HCT116 (cell line): Measurements from ENCODE around the gene OXT. TPM values are rescaled to one million over a fixed set of nuclear protein-coding genes. Genes with fewer than 3 reads are reported as not detected.

Experiments used
- ATAC-seq: fragments of 200-7000 bp; cut with Tn5 transposase; 2 replicates; pipeline ENCODE4 v1.9.1; 2020; ENCODE audit warnings: mild to moderate bottlenecking, moderate library complexity
- BruUV-seq: library from RNA; stranded (reverse); fragments of 400-500 nt; replicated peaks from 2 replicates; lab custom pipeline; 2021; lab: Mats Ljungman, UMichigan
- CTCF ChIA-PET: fragments of 300-600 bp; sonication (Branson Sonifier 250); formaldehyde crosslinking; loops from one replicate; lab custom pipeline; 2021; ENCODE audit warnings: antibody characterized with exemption; lab: Charles Lee
- POLR2A ChIA-PET: fragments of 300-600, 350-600 bp; sonication (Branson Sonifier 250); formaldehyde crosslinking; loops from one replicate; lab custom pipeline; 2021; ENCODE audit warnings: antibody characterized with exemption; lab: Charles Lee
- RAD21 ChIA-PET, 2 experiments: fragments of 300-600 bp; sonication (Branson Sonifier 250); formaldehyde crosslinking; loops; one replicate each; lab custom pipeline; 2023; ENCODE audit warnings: low total read pairs in 2 of 2; ENCODE audit not compliant: uncharacterized antibody in 2 of 2, unreplicated experiment in 2 of 2, low non-redundant PET in 1 of 2; lab: Charles Lee
- DNase-seq: peaks from one replicate; pipeline ENCODE4 v3.0.0-alpha.2; 2010; ENCODE audit warnings: low read depth, low spot score
- H2AFZ ChIP-seq: fragments of 200-600 bp; shearing (Covaris generic), sonication (generic); 2 replicates; pipeline ENCODE4 v1.6.1; 2017; ENCODE audit warnings: low read depth, mixed run types, mixed read lengths, antibody characterized with exemption, low read length; ENCODE audit not compliant: poor library complexity, severe bottlenecking
- H3K27ac ChIP-seq: 2 replicates; pipeline ENCODE4 v1.5.1; 2012; ENCODE audit warnings: low read depth, low read length
- H3K27me3 ChIP-seq: fragments of 200-600 bp; sonication (generic); 2 replicates; pipeline ENCODE4 v1.6.1; 2016; ENCODE audit warnings: mixed run types, low read length, mixed read lengths; ENCODE audit not compliant: insufficient read depth
- H3K36me3 ChIP-seq, 2 experiments: fragments of 200-500 bp in 1 of 2; fragments of 200-600 bp in 1 of 2; sonication (Bioruptor generic) in 1 of 2; sonication (generic) in 1 of 2; 2 replicates each; pipeline versions ENCODE4 v1.5.1 to v1.6.1; 2014 to 2016; ENCODE audit warnings: low read length in 2 of 2, inconsistent platforms in 1 of 2, mixed read lengths in 1 of 2, mixed run types in 1 of 2; ENCODE audit not compliant: insufficient read depth in 2 of 2, control insufficient read depth in 1 of 2
- H3K4me1 ChIP-seq, 2 experiments: fragments of 200-600 bp in 1 of 2; sonication (generic) in 1 of 2; 2 replicates each; pipeline versions ENCODE4 v1.5.1 to v1.6.1; 2012 to 2017; ENCODE audit warnings: low read length in 2 of 2, inconsistent platforms in 1 of 2, mild to moderate bottlenecking in 1 of 2, mixed read lengths in 1 of 2, mixed run types in 1 of 2, moderate library complexity in 1 of 2; ENCODE audit not compliant: insufficient read depth in 2 of 2, control insufficient read depth in 1 of 2
- H3K4me2 ChIP-seq: fragments of 200-600 bp; sonication (generic); 2 replicates; pipeline ENCODE4 v1.6.1; 2017; ENCODE audit warnings: mixed run types, low read length, mixed read lengths
- H3K4me3 ChIP-seq, 2 experiments: fragments of 200-600 bp in 1 of 2; sonication (generic) in 1 of 2; replicated peaks in 1 of 2; 2 replicates each; pipeline ENCODE4 v1.5.1; 2011 to 2016; ENCODE audit warnings: low read length in 2 of 2, control low read depth in 1 of 2, low read depth in 1 of 2, mild to moderate bottlenecking in 1 of 2, mixed read lengths in 1 of 2, mixed run types in 1 of 2
- H3K79me2 ChIP-seq: fragments of 200-600 bp; sonication (generic); 2 replicates; pipeline ENCODE4 v1.6.1; 2017; ENCODE audit warnings: mild to moderate bottlenecking, mixed run types, low read length, moderate library complexity, mixed read lengths; ENCODE audit not compliant: insufficient read depth
- H3K9ac ChIP-seq: fragments of 200-600 bp; sonication (generic); 2 replicates; pipeline ENCODE4 v1.6.1; 2016; ENCODE audit warnings: low read length, mixed read lengths
- H3K9me2 ChIP-seq: fragments of 200-600 bp; sonication (generic), shearing (Covaris generic); 2 replicates; pipeline ENCODE4 v1.6.1; 2017; ENCODE audit warnings: mixed run types, mild to moderate bottlenecking, moderate library complexity; ENCODE audit not compliant: insufficient read depth
- H3K9me3 ChIP-seq, 2 experiments: fragments of 200-500 bp in 1 of 2; fragments of 200-600 bp in 1 of 2; sonication (Bioruptor generic) in 1 of 2; sonication (generic) in 1 of 2; 2 replicates each; pipeline ENCODE4 v1.6.1; 2014 to 2017; ENCODE audit warnings: low read length in 2 of 2, mixed read lengths in 2 of 2, inconsistent platforms in 1 of 2, low read depth in 1 of 2, mild to moderate bottlenecking in 1 of 2, mixed run types in 1 of 2, moderate library complexity in 1 of 2; ENCODE audit not compliant: control insufficient read depth in 1 of 2, insufficient read depth in 1 of 2
- H4K20me1 ChIP-seq: fragments of 200-600 bp; sonication (generic), shearing (Covaris generic); 2 replicates; pipeline ENCODE4 v1.6.1; 2017; ENCODE audit warnings: mixed run types, mild to moderate bottlenecking, moderate library complexity; ENCODE audit not compliant: insufficient read depth
- CBX3 ChIP-seq: IDR thresholded peaks from 2 replicates; pipeline ENCODE4 v1.6.1; 2012; ENCODE audit warnings: low read depth
- CEBPB ChIP-seq: IDR thresholded peaks from 2 replicates; pipeline ENCODE4 v1.6.1; 2012; ENCODE audit warnings: low read depth
- EGR1 ChIP-seq: IDR thresholded peaks from 2 replicates; pipeline ENCODE4 v1.6.1; 2012; ENCODE audit warnings: low read depth
- ELF1 ChIP-seq: IDR thresholded peaks from 2 replicates; pipeline ENCODE4 v1.6.1; 2012; ENCODE audit warnings: low read depth, borderline replicate concordance
- EZH2 ChIP-seq: fragments of 200-600 bp; sonication (generic); IDR thresholded peaks from 2 replicates; pipeline ENCODE4 v1.6.1; 2017; ENCODE audit warnings: antibody characterized with exemption, mixed run types
- EZH2phosphoT487 ChIP-seq: fragments of 200-600 bp; IDR thresholded peaks from 2 replicates; pipeline ENCODE4 v1.6.1; 2018; ENCODE audit warnings: antibody characterized with exemption, borderline replicate concordance
- JUND ChIP-seq: IDR thresholded peaks from 2 replicates; pipeline ENCODE4 v1.6.1; 2012
- POLR2A ChIP-seq: IDR thresholded peaks from 2 replicates; pipeline ENCODE4 v1.7.0; 2011; ENCODE audit warnings: borderline replicate concordance; ENCODE audit not compliant: insufficient read depth, insufficient read length; ENCODE audit errors: extremely low read depth
- POLR2AphosphoS5 ChIP-seq: IDR thresholded peaks from 2 replicates; pipeline ENCODE4 v1.6.1; 2011; ENCODE audit warnings: mild to moderate bottlenecking, low read depth, low read length, moderate library complexity
- RAD21 ChIP-seq: IDR thresholded peaks from 2 replicates; pipeline ENCODE4 v1.6.1; 2012; ENCODE audit warnings: low read depth, mild to moderate bottlenecking
- SIN3A ChIP-seq: IDR thresholded peaks from 2 replicates; pipeline ENCODE4 v1.6.1; 2012; ENCODE audit warnings: low read depth
- SP1 ChIP-seq: IDR thresholded peaks from 2 replicates; pipeline ENCODE4 v1.6.1; 2012; ENCODE audit warnings: low read depth
- ZFX ChIP-seq: fragments of 450-650 bp; IDR thresholded peaks from 2 replicates; pipeline ENCODE4 v1.6.1; 2017
- ZNF274 ChIP-seq: fragments of 200-500 bp; sonication (Bioruptor generic); IDR thresholded peaks from 2 replicates; pipeline ENCODE4 v1.6.1; 2014; ENCODE audit warnings: mild to moderate bottlenecking, low read depth, low read length, inconsistent platforms
- intact Hi-C: fragments of 100-400 bp; cut with micrococcal nuclease; formaldehyde crosslinking; loops from 2 replicates; pipeline ENCODE4 v1.10.0; 2022
- total RNA-seq: library from RNA; stranded (reverse); gene quantifications from one replicate; pipeline ENCODE4 v1.2.1, GENCODE V29; 2021; ENCODE audit not compliant: unreplicated experiment
- TF ChIP-seq, protein P1 (sequence below), 3 experiments: fragments of 200-600 bp in 1 of 3; sonication (generic) in 1 of 3; IDR thresholded peaks in 2 of 3; conservative IDR thresholded peaks in 1 of 3; 2 replicates each; pipeline ENCODE4 v1.5.1; 2012 to 2017; ENCODE audit warnings: low read depth in 2 of 3, low read length in 2 of 3, antibody characterized with exemption in 1 of 3, borderline replicate concordance in 1 of 3, control low read depth in 1 of 3, mild to moderate bottlenecking in 1 of 3, mixed read lengths in 1 of 3, mixed run types in 1 of 3, moderate library complexity in 1 of 3; ENCODE audit not compliant: insufficient read depth in 1 of 3
- TF ChIP-seq, protein P2 (sequence below): IDR thresholded peaks from 2 replicates; pipeline ENCODE4 v1.6.1; 2012
- TF ChIP-seq, protein P3 (sequence below): IDR thresholded peaks from 2 replicates; pipeline ENCODE4 v1.6.1; 2011; ENCODE audit warnings: mild to moderate bottlenecking, low read length, moderate library complexity; ENCODE audit not compliant: insufficient replicate concordance; ENCODE audit errors: extremely low read depth
- TF ChIP-seq, protein P4 (sequence below): IDR thresholded peaks from 2 replicates; pipeline ENCODE4 v1.6.1; 2012; ENCODE audit warnings: low read depth

OXT gene
- total RNA-seq, 1 experiment from 2014 or later: not detected

DNA sequence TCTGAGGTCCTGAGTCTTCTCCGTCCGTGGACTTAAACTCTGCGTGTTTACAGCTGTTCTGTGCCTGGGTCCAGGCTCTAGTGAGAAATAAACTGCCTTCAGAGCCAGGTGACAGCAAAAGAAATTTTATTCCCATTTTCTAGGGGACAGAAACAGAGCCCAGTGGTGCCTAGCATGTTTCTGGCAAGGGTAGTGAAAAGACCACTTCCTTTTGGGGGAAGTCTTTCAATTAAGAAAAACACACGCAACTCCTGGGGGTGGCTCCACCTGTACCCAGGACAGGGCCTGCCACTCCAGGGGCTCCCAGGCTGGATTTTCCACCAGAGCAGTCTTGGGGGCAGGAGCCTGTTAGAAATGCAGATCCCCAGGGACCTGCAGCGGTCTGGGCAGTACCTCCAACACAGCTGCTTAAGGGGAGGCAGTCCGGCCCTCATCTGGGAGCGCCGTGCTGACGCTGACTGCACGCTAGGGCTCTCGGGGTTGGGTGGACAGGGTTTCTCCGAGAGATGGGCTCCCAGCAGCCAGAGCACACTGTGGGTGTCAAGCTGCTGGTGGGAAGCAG lies 36.1 kb downstream of the OXT start:
- ATAC-seq (no peak), DNase-seq (no peak)
- TF ChIP-seq POLR2AphosphoS5: no peak
- no peak for TF ChIP-seq EZH2phosphoT487
- TF ChIP-seq, protein P1, sequence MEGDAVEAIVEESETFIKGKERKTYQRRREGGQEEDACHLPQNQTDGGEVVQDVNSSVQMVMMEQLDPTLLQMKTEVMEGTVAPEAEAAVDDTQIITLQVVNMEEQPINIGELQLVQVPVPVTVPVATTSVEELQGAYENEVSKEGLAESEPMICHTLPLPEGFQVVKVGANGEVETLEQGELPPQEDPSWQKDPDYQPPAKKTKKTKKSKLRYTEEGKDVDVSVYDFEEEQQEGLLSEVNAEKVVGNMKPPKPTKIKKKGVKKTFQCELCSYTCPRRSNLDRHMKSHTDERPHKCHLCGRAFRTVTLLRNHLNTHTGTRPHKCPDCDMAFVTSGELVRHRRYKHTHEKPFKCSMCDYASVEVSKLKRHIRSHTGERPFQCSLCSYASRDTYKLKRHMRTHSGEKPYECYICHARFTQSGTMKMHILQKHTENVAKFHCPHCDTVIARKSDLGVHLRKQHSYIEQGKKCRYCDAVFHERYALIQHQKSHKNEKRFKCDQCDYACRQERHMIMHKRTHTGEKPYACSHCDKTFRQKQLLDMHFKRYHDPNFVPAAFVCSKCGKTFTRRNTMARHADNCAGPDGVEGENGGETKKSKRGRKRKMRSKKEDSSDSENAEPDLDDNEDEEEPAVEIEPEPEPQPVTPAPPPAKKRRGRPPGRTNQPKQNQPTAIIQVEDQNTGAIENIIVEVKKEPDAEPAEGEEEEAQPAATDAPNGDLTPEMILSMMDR (IDR thresholded peaks at IDR 0.05 in 2 of 3, conservative IDR thresholded peaks at IDR 0.05 in 1 of 3; ENCODE audit: borderline replicate concordance in 1 of 3, insufficient read depth in 1 of 3, low read depth in 2 of 3, low read length in 2 of 3): no peak
- no peak for TF ChIP-seq SP1
- TF ChIP-seq SIN3A: no peak
- TF ChIP-seq EZH2: no peak
- no peak for TF ChIP-seq ZFX
- no peak for TF ChIP-seq CBX3
- TF ChIP-seq JUND: no peak
- TF ChIP-seq, protein P2, sequence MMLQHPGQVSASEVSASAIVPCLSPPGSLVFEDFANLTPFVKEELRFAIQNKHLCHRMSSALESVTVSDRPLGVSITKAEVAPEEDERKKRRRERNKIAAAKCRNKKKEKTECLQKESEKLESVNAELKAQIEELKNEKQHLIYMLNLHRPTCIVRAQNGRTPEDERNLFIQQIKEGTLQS: no peak
- TF ChIP-seq, protein P3, sequence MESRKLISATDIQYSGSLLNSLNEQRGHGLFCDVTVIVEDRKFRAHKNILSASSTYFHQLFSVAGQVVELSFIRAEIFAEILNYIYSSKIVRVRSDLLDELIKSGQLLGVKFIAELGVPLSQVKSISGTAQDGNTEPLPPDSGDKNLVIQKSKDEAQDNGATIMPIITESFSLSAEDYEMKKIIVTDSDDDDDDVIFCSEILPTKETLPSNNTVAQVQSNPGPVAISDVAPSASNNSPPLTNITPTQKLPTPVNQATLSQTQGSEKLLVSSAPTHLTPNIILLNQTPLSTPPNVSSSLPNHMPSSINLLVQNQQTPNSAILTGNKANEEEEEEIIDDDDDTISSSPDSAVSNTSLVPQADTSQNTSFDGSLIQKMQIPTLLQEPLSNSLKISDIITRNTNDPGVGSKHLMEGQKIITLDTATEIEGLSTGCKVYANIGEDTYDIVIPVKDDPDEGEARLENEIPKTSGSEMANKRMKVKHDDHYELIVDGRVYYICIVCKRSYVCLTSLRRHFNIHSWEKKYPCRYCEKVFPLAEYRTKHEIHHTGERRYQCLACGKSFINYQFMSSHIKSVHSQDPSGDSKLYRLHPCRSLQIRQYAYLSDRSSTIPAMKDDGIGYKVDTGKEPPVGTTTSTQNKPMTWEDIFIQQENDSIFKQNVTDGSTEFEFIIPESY: no peak
- no peak for TF ChIP-seq ELF1
- TF ChIP-seq EGR1: no peak
- no peak for TF ChIP-seq RAD21
- TF ChIP-seq POLR2A: no peak
- no peak for TF ChIP-seq CEBPB
- TF ChIP-seq, protein P4, sequence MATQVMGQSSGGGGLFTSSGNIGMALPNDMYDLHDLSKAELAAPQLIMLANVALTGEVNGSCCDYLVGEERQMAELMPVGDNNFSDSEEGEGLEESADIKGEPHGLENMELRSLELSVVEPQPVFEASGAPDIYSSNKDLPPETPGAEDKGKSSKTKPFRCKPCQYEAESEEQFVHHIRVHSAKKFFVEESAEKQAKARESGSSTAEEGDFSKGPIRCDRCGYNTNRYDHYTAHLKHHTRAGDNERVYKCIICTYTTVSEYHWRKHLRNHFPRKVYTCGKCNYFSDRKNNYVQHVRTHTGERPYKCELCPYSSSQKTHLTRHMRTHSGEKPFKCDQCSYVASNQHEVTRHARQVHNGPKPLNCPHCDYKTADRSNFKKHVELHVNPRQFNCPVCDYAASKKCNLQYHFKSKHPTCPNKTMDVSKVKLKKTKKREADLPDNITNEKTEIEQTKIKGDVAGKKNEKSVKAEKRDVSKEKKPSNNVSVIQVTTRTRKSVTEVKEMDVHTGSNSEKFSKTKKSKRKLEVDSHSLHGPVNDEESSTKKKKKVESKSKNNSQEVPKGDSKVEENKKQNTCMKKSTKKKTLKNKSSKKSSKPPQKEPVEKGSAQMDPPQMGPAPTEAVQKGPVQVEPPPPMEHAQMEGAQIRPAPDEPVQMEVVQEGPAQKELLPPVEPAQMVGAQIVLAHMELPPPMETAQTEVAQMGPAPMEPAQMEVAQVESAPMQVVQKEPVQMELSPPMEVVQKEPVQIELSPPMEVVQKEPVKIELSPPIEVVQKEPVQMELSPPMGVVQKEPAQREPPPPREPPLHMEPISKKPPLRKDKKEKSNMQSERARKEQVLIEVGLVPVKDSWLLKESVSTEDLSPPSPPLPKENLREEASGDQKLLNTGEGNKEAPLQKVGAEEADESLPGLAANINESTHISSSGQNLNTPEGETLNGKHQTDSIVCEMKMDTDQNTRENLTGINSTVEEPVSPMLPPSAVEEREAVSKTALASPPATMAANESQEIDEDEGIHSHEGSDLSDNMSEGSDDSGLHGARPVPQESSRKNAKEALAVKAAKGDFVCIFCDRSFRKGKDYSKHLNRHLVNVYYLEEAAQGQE: no peak
- TF ChIP-seq ZNF274: no peak
- Histone ChIP-seq H3K4me1 (no peaks in the 10 kb centered on the region), H3K36me3 (no peaks in the 10 kb centered on the region; a peak in 1 of 4 replicates), H3K27ac (no peak overlapping the region), H2AFZ (no peak overlapping the region), H3K27me3 (no peaks in the 10 kb centered on the region), H3K9me3 (no peaks in the 10 kb centered on the region), H3K9me2 (no peaks in the 10 kb centered on the region), H3K4me2 (no peak overlapping the region), H4K20me1 (no peaks in the 10 kb centered on the region), H3K9ac (no peak overlapping the region), H3K4me3 (no peak overlapping the region), H3K79me2 (no peaks in the 10 kb centered on the region)
- no TSS peak for BruUV-seq
- intact Hi-C loops: no loop called here
- ChIA-PET POLR2A (no interaction called here), CTCF (no interaction called here), RAD21 (no interaction called here)
